SH-SY5Y (cell line): ENCODE measurements around the gene CAMK2D.

ENCODE experiments used
- GATA2 ChIP-seq: IDR thresholded peaks from 2 replicates; pipeline ENCODE4 v1.6.1; 2011; ENCODE audit warnings: mild to moderate bottlenecking, low read depth, low read length
- GATA3 ChIP-seq: IDR thresholded peaks from 2 replicates; pipeline ENCODE4 v1.6.1; 2011; ENCODE audit warnings: low read depth, mild to moderate bottlenecking, low read length, moderate library complexity

DNA sequence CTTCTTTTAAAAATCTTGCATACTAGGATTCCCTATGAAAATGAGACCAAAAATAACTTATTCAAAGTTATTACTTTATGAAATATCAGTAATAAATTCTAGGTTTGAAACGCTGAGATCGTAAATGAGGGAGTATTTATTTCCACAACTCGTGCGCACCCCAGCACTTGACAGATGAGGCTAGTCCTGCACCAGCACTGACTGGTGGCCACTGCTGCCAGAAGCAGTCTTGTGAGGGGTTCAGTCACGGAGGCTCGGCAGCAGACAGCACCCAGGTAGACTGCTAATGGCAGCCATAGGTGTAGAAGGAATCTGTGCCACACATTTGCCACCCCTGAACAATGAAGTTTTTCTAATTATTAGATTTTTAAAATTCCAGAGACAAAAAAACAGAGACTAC, 248.7 kb downstream of the CAMK2D start:
- TF ChIP-seq GATA2: no peak
- no peak for TF ChIP-seq GATA3
